ENCODE results near the gene ARHGEF3.

The ARHGEF3 gene

GRCh38 chr3:56682462-56683121 is 119.2 kb downstream of the ARHGEF3 start:
- peak; percentile 60 to 67 for DNase-seq (ENCODE audit: low read depth in 2 of 2)

- no peak for DNase-seq (ENCODE audit: low read depth in 2 of 2)
Observed at GRCh38 chr3:56681984-56682461, 119.7 kb downstream of the ARHGEF3 start.

- no peak for DNase-seq (ENCODE audit: low read depth in 2 of 2)
Observed at GRCh38 chr3:56680054-56680580, 121.6 kb downstream of the ARHGEF3 start.

All from stimulated activated CD8-positive, alpha-beta memory T cell treated with anti-CD3 and anti-CD28 coated beads, Interleukin-2, amount 100 ng/mL, for 48 hours (primary cell).